Measurements from ENCODE around the gene BANP. TPM values are rescaled to one million over a fixed set of nuclear protein-coding genes. Genes with fewer than 3 reads are reported as not detected.
"Not testable (repeated sequence)": the region's sequence is repeated elsewhere in the genome, so short reads cannot be mapped to it uniquely, and the experiment has no call there.

The BANP gene
- total and polyA plus RNA-seq, 2 donors (not counting 3 experiments of a cell fraction or from before 2014, with no cell fraction given) = 22.4 to 33.8 TPM

- DNase-seq (ENCODE audit: low read depth, low spot score) (no peak), FAIRE-seq (no peak)
- Histone ChIP-seq H3K27me3 (ENCODE audit: control insufficient read depth in 2 of 2, insufficient read depth in 2 of 2, low read length in 2 of 2) (peaks cover 0 to 2% of the 10 kb centered on the region in 2 experiments), H3K27ac (ENCODE audit: insufficient read depth, low read depth, low read length) (no peak overlapping the region), H2AFZ (ENCODE audit: low read depth, low read length) (no peak overlapping the region), H3K9me1 (replicated peaks; ENCODE audit: control insufficient read depth, extremely low read depth, insufficient read depth, low read length) (no peaks in the 10 kb centered on the region), H3K79me2 (ENCODE audit: control insufficient read depth, insufficient read depth, low read length) (no peaks in the 10 kb centered on the region), H3K4me3 (replicated peaks in 1 of 3; ENCODE audit: insufficient read depth in 1 of 3, low read depth in 1 of 3, low read length in 3 of 3) (no peak overlapping the region), H3K4me2 (ENCODE audit: insufficient read depth, low read length) (no peak overlapping the region), H4K20me1 (replicated peaks; ENCODE audit: control insufficient read depth, extremely low read depth, insufficient read depth, low read length) (no peaks in the 10 kb centered on the region), H3K9me3 (replicated peaks; ENCODE audit: control insufficient read depth, insufficient read depth, low read length) (no peaks in the 10 kb centered on the region), H3K4me1 (ENCODE audit: control insufficient read depth, extremely low read depth, insufficient read depth, low read length) (peaks cover 12% of the 10 kb centered on the region), H3K9ac (replicated peaks; ENCODE audit: extremely low read depth, insufficient read depth, low read length) (no peak overlapping the region), H3K36me3 (ENCODE audit: control insufficient read depth in 2 of 2, extremely low read depth in 1 of 2, insufficient read depth in 2 of 2, low read length in 2 of 2) (no peaks in the 10 kb centered on the region)
- dilution Hi-C loops (cut with MboI; ENCODE audit: extremely low pct_ligation_motif_present, low sequenced_read_pairs) = no loop called here
- ChIA-PET POLR2A (no interaction called here), CTCF (no interaction called here)
- TF ChIP-seq MYC (IDR thresholded peaks at IDR 0.05; ENCODE audit: low read depth, low read length) = no peak
- intact Hi-C loops (cut with micrococcal nuclease) = no loop called here
- BruUV-seq (replicated peaks) = no TSS peak
These were observed 169.6 kb downstream of the BANP start for GRCh38 chr16:88120812-88121211.

- H4K20me1 ChIP-seq (replicated peaks; ENCODE audit: control insufficient read depth, extremely low read depth, insufficient read depth, low read length); BruUV-seq (replicated peaks); H3K27ac ChIP-seq (ENCODE audit: insufficient read depth, low read depth, low read length); DNase-seq (ENCODE audit: low read depth, low spot score); dilution Hi-C loops (cut with MboI; ENCODE audit: extremely low pct_ligation_motif_present, low sequenced_read_pairs); H3K9ac ChIP-seq (replicated peaks; ENCODE audit: extremely low read depth, insufficient read depth, low read length); CTCF ChIA-PET; H3K4me2 ChIP-seq (ENCODE audit: insufficient read depth, low read length); POLR2A ChIA-PET; H3K9me1 ChIP-seq (replicated peaks; ENCODE audit: control insufficient read depth, extremely low read depth, insufficient read depth, low read length); H3K79me2 ChIP-seq (ENCODE audit: control insufficient read depth, insufficient read depth, low read length); H2AFZ ChIP-seq (ENCODE audit: low read depth, low read length); H3K27me3 ChIP-seq (ENCODE audit: control insufficient read depth in 2 of 2, insufficient read depth in 2 of 2, low read length in 2 of 2); H3K36me3 ChIP-seq (ENCODE audit: control insufficient read depth in 2 of 2, extremely low read depth in 1 of 2, insufficient read depth in 2 of 2, low read length in 2 of 2); intact Hi-C loops (cut with micrococcal nuclease); H3K9me3 ChIP-seq (replicated peaks; ENCODE audit: control insufficient read depth, insufficient read depth, low read length); H3K4me3 ChIP-seq (replicated peaks in 1 of 3; ENCODE audit: insufficient read depth in 1 of 3, low read depth in 1 of 3, low read length in 3 of 3): not testable (repeated sequence)
- peaks cover 12% of the 10 kb centered on the region for H3K4me1 ChIP-seq (ENCODE audit: control insufficient read depth, extremely low read depth, insufficient read depth, low read length)
- peak; percentile 15 for FAIRE-seq
These were observed 170.2 kb downstream of the BANP start for GRCh38 chr16:88121391-88121790.

All from endothelial cell of umbilical vein (primary cell).